Hepatocyte (in vitro differentiated cells): ENCODE results near the gene FOXG1. TPM values are rescaled to one million over a fixed set of nuclear protein-coding genes. Genes with fewer than 3 reads are reported as not detected.

Experiments used
- DNase-seq: peaks from one replicate; pipeline ENCODE4 v3.0.0-alpha.2; 2016; ENCODE audit warnings: low spot score
- H2AFZ ChIP-seq: fragments of 200-600 bp; sonication (generic); 2 replicates; pipeline ENCODE4 v1.6.0; 2016; ENCODE audit warnings: antibody characterized with exemption, mild to moderate bottlenecking
- H3K27ac ChIP-seq: fragments of 200-600 bp; sonication (generic); 2 replicates; pipeline ENCODE4 v1.5.1; 2016; ENCODE audit warnings: mild to moderate bottlenecking
- H3K27me3 ChIP-seq: fragments of 200-600 bp; sonication (generic); 2 replicates; pipeline ENCODE4 v1.6.1; 2016
- H3K36me3 ChIP-seq: fragments of 200-600 bp; sonication (generic); replicated peaks from 2 replicates; pipeline ENCODE4 v1.5.1; 2016; ENCODE audit warnings: low read depth; ENCODE audit not compliant: insufficient read depth
- H3K4me1 ChIP-seq: fragments of 200-600 bp; sonication (generic); 2 replicates; pipeline ENCODE4 v1.5.1; 2016; ENCODE audit warnings: mild to moderate bottlenecking, moderate library complexity; ENCODE audit not compliant: insufficient read depth
- H3K4me2 ChIP-seq: fragments of 200-600 bp; sonication (generic); 2 replicates; pipeline ENCODE4 v1.6.0; 2016
- H3K4me3 ChIP-seq: fragments of 200-600 bp; sonication (generic); 2 replicates; pipeline ENCODE4 v1.5.1; 2016; ENCODE audit warnings: mild to moderate bottlenecking
- H3K79me2 ChIP-seq: fragments of 200-600 bp; sonication (generic); 2 replicates; pipeline ENCODE4 v1.6.0; 2017; ENCODE audit warnings: mild to moderate bottlenecking
- H3K9me2 ChIP-seq: fragments of 200-600 bp; sonication (generic); replicated peaks from 2 replicates; pipeline ENCODE4 v1.6.0; 2017; ENCODE audit warnings: mild to moderate bottlenecking; ENCODE audit not compliant: insufficient read depth
- H3K9me3 ChIP-seq: fragments of 200-600 bp; sonication (generic); 2 replicates; pipeline ENCODE4 v1.5.1; 2016; ENCODE audit warnings: low read depth, mild to moderate bottlenecking
- H4K20me1 ChIP-seq: fragments of 200-600 bp; sonication (generic); 2 replicates; pipeline ENCODE4 v1.6.0; 2016; ENCODE audit warnings: mild to moderate bottlenecking; ENCODE audit not compliant: insufficient read depth, poor library complexity, severe bottlenecking
- EZH2 ChIP-seq: fragments of 200-600 bp; sonication (generic); IDR thresholded peaks from 2 replicates; pipeline ENCODE4 v1.6.1; 2016; ENCODE audit warnings: antibody characterized with exemption, mild to moderate bottlenecking, borderline replicate concordance
- EZH2phosphoT487 ChIP-seq: fragments of 200-600 bp; sonication (generic); IDR thresholded peaks from one replicate; pipeline ENCODE4 v1.6.1; 2018; ENCODE audit warnings: antibody characterized with exemption, mild to moderate bottlenecking, low read depth, moderate library complexity; ENCODE audit not compliant: unreplicated experiment, severe bottlenecking
- WGBS: methylation state at CpG from one replicate; pipeline ENCODE4 v1.1.6; 2016; ENCODE audit warnings: low lambda C conversion rate; ENCODE audit errors: missing lambda C conversion rate; 5-methylcytosine and 5-hydroxymethylcytosine counted together
- polyA plus RNA-seq: library from polyadenylated mRNA; unstranded; fragments of >200 nt; fragmentation: Nextera tagmentation; extraction: Ambion mirVana; gene quantifications from 2 replicates; pipeline ENCODE4 v1.2.1, GENCODE V29; 2016
- total RNA-seq: library from RNA; depleted of rRNA; stranded (reverse); fragments of >200 nt; gene quantifications from 2 replicates; pipeline ENCODE4 v1.2.3, GENCODE V29; 2014
- TF ChIP-seq, protein P1 (sequence below): fragments of 200-600 bp; sonication (generic); IDR thresholded peaks from 2 replicates; pipeline ENCODE4 v1.5.1; 2016; ENCODE audit warnings: antibody characterized with exemption, mild to moderate bottlenecking; ENCODE audit not compliant: poor library complexity

FOXG1 gene
- total and polyA plus RNA-seq, 2 experiments from 2014 or later: not detected

DNA sequence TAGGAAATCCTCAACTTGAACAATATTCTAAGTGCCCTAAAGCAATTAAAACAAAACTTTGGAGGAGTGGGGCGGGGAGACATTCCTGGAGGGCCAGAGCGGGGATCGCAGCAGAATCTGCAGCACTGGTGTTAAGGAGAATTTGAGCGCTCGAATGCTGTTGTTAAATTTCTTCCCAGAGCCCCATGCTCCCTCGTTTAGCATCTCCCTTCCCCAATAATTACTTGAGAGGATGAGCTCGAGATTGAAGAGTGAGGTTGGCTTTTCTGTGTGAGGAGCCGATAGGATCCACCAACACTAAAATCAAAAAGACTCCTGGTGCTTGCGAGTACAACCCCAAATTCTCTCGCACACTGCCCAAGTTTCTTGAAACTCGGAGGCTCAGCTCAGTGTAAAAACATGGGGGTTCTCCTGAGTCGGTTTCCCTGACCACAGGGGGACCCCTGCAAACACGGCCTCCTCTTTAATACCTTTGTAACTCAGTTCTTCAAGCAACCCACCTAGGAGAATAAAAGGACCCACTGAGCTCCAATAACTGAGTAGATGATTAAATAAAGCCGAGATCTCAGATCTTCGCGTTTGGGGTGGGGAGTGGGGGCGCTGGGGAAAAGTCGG, 10.2 kb upstream of the FOXG1 start:
- Histone ChIP-seq H4K20me1 (no peaks in the 10 kb centered on the region), H3K27me3 (peaks cover 70% of the 10 kb centered on the region), H2AFZ (no peak overlapping the region), H3K36me3 (no peaks in the 10 kb centered on the region), H3K27ac (no peak overlapping the region), H3K4me2 (no peak overlapping the region), H3K4me1 (peaks cover 17% of the 10 kb centered on the region), H3K9me2 (no peaks in the 10 kb centered on the region), H3K4me3 (no peak overlapping the region), H3K79me2 (no peaks in the 10 kb centered on the region), H3K9me3 (no peaks in the 10 kb centered on the region)
- WGBS: 7% methylated on average over 18 of the region's 18 CpGs
- no peak for DNase-seq
- TF ChIP-seq EZH2: no peak

DNA sequence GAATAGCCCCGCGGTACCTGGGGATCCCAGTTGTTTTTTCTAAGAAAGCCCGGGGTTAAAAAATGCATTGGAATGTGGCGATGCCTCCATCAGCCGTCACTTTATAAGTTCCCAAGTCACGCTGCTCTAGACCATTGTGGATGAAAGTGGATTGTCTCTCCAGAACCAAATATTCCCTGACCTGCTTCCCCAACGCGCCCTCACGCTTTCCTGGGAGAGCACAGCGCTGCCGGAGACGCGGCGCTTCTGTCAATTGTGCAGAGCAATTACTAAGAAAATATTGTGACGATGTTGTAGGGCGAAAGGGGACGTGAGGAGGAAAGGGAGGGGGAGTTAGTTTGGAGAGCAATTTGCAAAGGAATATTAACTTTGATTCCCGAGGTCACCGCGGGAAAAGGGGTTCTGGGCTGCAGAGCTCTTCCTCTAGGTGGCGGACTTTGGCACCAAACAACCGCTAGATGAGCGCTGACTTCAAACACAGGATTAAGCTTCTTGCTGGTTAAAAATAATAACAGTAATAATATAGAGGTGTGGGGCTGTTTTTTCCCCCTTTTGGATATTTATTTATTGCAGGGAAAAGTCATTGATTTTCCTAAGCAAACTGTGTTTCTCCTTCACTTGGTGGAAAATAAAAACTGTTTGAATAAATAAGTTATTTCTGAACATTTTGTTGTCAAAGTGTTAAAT, 9.6 kb upstream of the FOXG1 start:
- H3K4me1 ChIP-seq: peaks cover 17% of the 10 kb centered on the region
- no peaks in the 10 kb centered on the region for H3K9me2 ChIP-seq
- H2AFZ ChIP-seq: no peak overlapping the region
- no peaks in the 10 kb centered on the region for H3K9me3 ChIP-seq
- no peak overlapping the region for H3K4me3 ChIP-seq
- H3K27ac ChIP-seq: no peak overlapping the region
- peaks cover 76% of the 10 kb centered on the region for H3K27me3 ChIP-seq
- H4K20me1 ChIP-seq: no peaks in the 10 kb centered on the region
- no peaks in the 10 kb centered on the region for H3K79me2 ChIP-seq
- peak; percentile 64 for DNase-seq
- 4% methylated on average over 23 of the region's 23 CpGs for WGBS
- H3K4me2 ChIP-seq: peak overlapping the region; percentile 60
- H3K36me3 ChIP-seq: no peaks in the 10 kb centered on the region
- TF ChIP-seq EZH2 (peak; percentile 97), EZH2phosphoT487 (peak; percentile 77)
- TF ChIP-seq, protein P1, sequence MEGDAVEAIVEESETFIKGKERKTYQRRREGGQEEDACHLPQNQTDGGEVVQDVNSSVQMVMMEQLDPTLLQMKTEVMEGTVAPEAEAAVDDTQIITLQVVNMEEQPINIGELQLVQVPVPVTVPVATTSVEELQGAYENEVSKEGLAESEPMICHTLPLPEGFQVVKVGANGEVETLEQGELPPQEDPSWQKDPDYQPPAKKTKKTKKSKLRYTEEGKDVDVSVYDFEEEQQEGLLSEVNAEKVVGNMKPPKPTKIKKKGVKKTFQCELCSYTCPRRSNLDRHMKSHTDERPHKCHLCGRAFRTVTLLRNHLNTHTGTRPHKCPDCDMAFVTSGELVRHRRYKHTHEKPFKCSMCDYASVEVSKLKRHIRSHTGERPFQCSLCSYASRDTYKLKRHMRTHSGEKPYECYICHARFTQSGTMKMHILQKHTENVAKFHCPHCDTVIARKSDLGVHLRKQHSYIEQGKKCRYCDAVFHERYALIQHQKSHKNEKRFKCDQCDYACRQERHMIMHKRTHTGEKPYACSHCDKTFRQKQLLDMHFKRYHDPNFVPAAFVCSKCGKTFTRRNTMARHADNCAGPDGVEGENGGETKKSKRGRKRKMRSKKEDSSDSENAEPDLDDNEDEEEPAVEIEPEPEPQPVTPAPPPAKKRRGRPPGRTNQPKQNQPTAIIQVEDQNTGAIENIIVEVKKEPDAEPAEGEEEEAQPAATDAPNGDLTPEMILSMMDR: peak; percentile 65

DNA sequence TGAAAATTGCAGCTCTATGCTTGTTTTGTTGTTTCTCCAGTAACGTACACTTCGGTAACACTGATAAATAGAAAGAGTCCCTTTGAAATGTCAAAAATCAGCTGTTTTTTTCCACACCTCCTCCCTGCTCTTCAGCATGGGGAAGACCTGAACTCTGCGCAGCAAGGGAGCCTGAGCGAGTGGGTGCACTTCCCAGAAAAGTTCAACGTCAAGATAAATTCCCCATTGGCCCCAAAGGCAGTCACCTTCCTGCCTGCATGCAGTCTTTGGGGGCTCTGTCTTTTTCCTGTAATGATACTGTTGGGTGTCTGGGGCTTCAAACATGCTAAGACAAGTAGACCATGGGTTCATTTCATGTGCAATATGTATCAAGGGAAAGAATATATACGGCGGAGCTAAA, 8.8 kb upstream of the FOXG1 start:
- TF ChIP-seq EZH2 (no peak), EZH2phosphoT487 (no peak)
- TF ChIP-seq, protein P1: no peak
- H3K4me3 ChIP-seq: no peak overlapping the region
- H2AFZ ChIP-seq: no peak overlapping the region
- peaks cover 84% of the 10 kb centered on the region for H3K27me3 ChIP-seq
- H3K4me2 ChIP-seq: no peak overlapping the region
- peaks cover 17% of the 10 kb centered on the region for H3K4me1 ChIP-seq
- no peak for DNase-seq
- no peaks in the 10 kb centered on the region for H3K36me3 ChIP-seq
- no peaks in the 10 kb centered on the region for H3K9me2 ChIP-seq
- no peaks in the 10 kb centered on the region for H4K20me1 ChIP-seq
- H3K27ac ChIP-seq: no peak overlapping the region
- WGBS: 26% methylated on average over 7 of the region's 7 CpGs
- H3K79me2 ChIP-seq: no peaks in the 10 kb centered on the region
- H3K9me3 ChIP-seq: no peaks in the 10 kb centered on the region

DNA sequence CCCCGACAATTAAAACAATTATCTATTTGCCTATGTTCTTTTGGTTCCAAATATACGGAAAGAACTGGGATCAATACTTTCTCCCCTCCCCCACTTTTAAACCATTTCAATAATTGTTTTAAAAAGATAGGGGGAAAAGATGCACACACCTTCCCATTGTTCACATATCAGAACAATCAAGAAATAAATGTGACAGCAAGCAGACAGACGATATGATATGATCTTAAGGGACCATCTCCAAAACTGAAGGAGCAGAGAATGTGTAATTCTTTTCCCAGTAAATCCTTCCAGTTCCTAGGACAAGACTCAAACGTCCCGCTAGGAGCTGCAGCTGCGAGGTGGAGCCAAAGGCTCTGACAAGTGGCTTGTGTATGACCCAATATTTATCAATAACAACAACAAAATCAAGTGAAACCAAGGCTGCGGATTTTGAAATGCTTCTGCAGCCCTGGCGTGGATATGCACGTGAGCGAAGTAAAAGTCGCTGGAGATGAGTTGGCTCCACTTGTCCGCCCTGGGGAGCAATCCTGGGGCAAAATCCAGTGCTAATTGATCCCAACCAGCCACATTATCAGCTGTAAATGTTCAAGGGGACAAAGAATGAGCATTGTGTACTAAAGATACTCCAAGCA, 8.2 kb upstream of the FOXG1 start:
- no peak for DNase-seq
- TF ChIP-seq EZH2 (no peak), EZH2phosphoT487 (peak; percentile 82)
- TF ChIP-seq, protein P1: no peak
- Histone ChIP-seq H3K4me2 (peak overlapping the region; percentile 66), H3K9me3 (no peaks in the 10 kb centered on the region), H3K27ac (no peak overlapping the region), H4K20me1 (no peaks in the 10 kb centered on the region), H3K36me3 (no peaks in the 10 kb centered on the region), H3K27me3 (peaks cover 90% of the 10 kb centered on the region), H3K9me2 (no peaks in the 10 kb centered on the region), H3K79me2 (no peaks in the 10 kb centered on the region), H3K4me3 (no peak overlapping the region), H3K4me1 (peaks cover 17% of the 10 kb centered on the region), H2AFZ (no peak overlapping the region)
- 5% methylated on average over 12 of the region's 12 CpGs for WGBS
